Osteoblast (primary cell): ENCODE data around the gene FOXM1. TPM values are rescaled to one million over a fixed set of nuclear protein-coding genes. Genes with fewer than 3 reads are reported as not detected.

Source experiments
- DNase-seq: peaks from one replicate; pipeline ENCODE4 v3.0.0; 2011; ENCODE audit warnings: low spot score, mixed read lengths; ENCODE audit not compliant: insufficient read length; ENCODE audit errors: missing footprints
- H2AFZ ChIP-seq: 2 replicates; pipeline ENCODE4 v1.6.0; 2011; ENCODE audit warnings: mild to moderate bottlenecking, low read length
- H3K27ac ChIP-seq: 2 replicates; pipeline ENCODE4 v1.5.1; 2011; ENCODE audit warnings: mild to moderate bottlenecking, low read depth, low read length, moderate library complexity
- H3K27me3 ChIP-seq: 2 replicates; pipeline ENCODE4 v1.6.0; 2012; ENCODE audit warnings: mild to moderate bottlenecking, control low read depth, inconsistent platforms, low read length, moderate library complexity; ENCODE audit not compliant: insufficient read depth
- H3K36me3 ChIP-seq: 2 replicates; pipeline ENCODE4 v1.5.1; 2011; ENCODE audit warnings: mild to moderate bottlenecking, low read length, control low read depth, moderate library complexity; ENCODE audit not compliant: insufficient read depth
- H3K4me1 ChIP-seq: 2 replicates; pipeline ENCODE4 v1.5.1; 2011; ENCODE audit warnings: mild to moderate bottlenecking, low read length, control low read depth, moderate library complexity; ENCODE audit not compliant: insufficient read depth
- H3K4me2 ChIP-seq: 2 replicates; pipeline ENCODE4 v1.6.0; 2011; ENCODE audit warnings: mild to moderate bottlenecking, low read length; ENCODE audit not compliant: insufficient read depth
- H3K4me3 ChIP-seq: fragments of 200-600 bp; sonication (generic); 3 replicates; pipeline ENCODE4 v1.5.1; 2012; ENCODE audit warnings: mild to moderate bottlenecking, low read length, inconsistent platforms; ENCODE audit not compliant: insufficient read depth
- H3K79me2 ChIP-seq: 2 replicates; pipeline ENCODE4 v1.6.0; 2012; ENCODE audit warnings: mild to moderate bottlenecking, low read length, control low read depth, inconsistent platforms; ENCODE audit not compliant: insufficient read depth
- H3K9me3 ChIP-seq: 2 replicates; pipeline ENCODE4 v1.5.1; 2011; ENCODE audit warnings: low read depth, low read length, control low read depth
- H4K20me1 ChIP-seq: 2 replicates; pipeline ENCODE4 v1.6.0; 2012; ENCODE audit warnings: mild to moderate bottlenecking, low read length, control low read depth; ENCODE audit not compliant: insufficient read depth
- CTCF ChIP-seq: IDR thresholded peaks from 2 replicates; pipeline ENCODE4 v1.5.1; 2011; ENCODE audit warnings: mild to moderate bottlenecking, low read depth, low read length, moderate library complexity; ENCODE audit errors: extremely low read depth
- total RNA-seq: library from RNA; depleted of rRNA; stranded (reverse); fragments of >200 nt; gene quantifications from 2 replicates; pipeline ENCODE4 v1.2.3, GENCODE V29; 2012

FOXM1 gene
- total RNA-seq, 1 donor: 3.3 TPM

GRCh38 chr12:2813214-2814185 is 63.5 kb downstream of the FOXM1 start:
- peaks cover 14% of the 10 kb centered on the region for H3K36me3 ChIP-seq
- H3K27ac ChIP-seq: peak overlapping the region; percentile 92
- H3K79me2 ChIP-seq: peaks cover 31% of the 10 kb centered on the region
- peak overlapping the region; percentile 98 for H2AFZ ChIP-seq
- TF ChIP-seq CTCF: peak; percentile 77
- no peaks in the 10 kb centered on the region for H3K27me3 ChIP-seq
- peak overlapping the region; percentile 86 for H3K4me3 ChIP-seq
- H3K9me3 ChIP-seq: no peaks in the 10 kb centered on the region
- peak overlapping the region; percentile 98 for H3K4me2 ChIP-seq
- peak; percentile 86 for DNase-seq
- peaks cover 11% of the 10 kb centered on the region for H3K4me1 ChIP-seq
- no peaks in the 10 kb centered on the region for H4K20me1 ChIP-seq

GRCh38 chr12:2812290-2813213 is 64.4 kb downstream of the FOXM1 start, which contains the start of gene ITFG2:
TSS of gene ITFG2 (plus strand) at chr12:2812668. CDS start at chr12:2812761, 93 bp downstream.
- TF ChIP-seq CTCF: no peak
- peaks cover 31% of the 10 kb centered on the region for H3K79me2 ChIP-seq
- peak within 1 kb of the TSS; percentile 86 for H3K4me3 ChIP-seq
- H2AFZ ChIP-seq: peak within 1 kb of the TSS; percentile 98
- no peaks in the 10 kb centered on the region for H4K20me1 ChIP-seq
- no peaks in the 10 kb centered on the region for H3K27me3 ChIP-seq
- peaks cover 11% of the 10 kb centered on the region for H3K4me1 ChIP-seq
- DNase-seq: peak; percentile 96
- H3K4me2 ChIP-seq: peak within 1 kb of the TSS; percentile 98
- peak within 1 kb of the TSS; percentile 92 for H3K27ac ChIP-seq
- peaks cover 5% of the 10 kb centered on the region for H3K36me3 ChIP-seq
- no peaks in the 10 kb centered on the region for H3K9me3 ChIP-seq

GRCh38 chr12:2811801-2812200 is 65.2 kb downstream of the FOXM1 start:
- no peaks in the 10 kb centered on the region for H3K27me3 ChIP-seq
- no peak for TF ChIP-seq CTCF
- no peak for DNase-seq
- H3K4me1 ChIP-seq: peaks cover 11% of the 10 kb centered on the region
- H3K9me3 ChIP-seq: no peaks in the 10 kb centered on the region
- peak overlapping the region; percentile 92 for H3K27ac ChIP-seq
- peaks cover 28% of the 10 kb centered on the region for H3K79me2 ChIP-seq
- peak overlapping the region; percentile 86 for H3K4me3 ChIP-seq
- H4K20me1 ChIP-seq: no peaks in the 10 kb centered on the region
- H3K36me3 ChIP-seq: no peaks in the 10 kb centered on the region
- peak overlapping the region; percentile 98 for H2AFZ ChIP-seq
- H3K4me2 ChIP-seq: peak overlapping the region; percentile 98

Other genes with a start within 250 kb of the FOXM1 start
- 14.4 and 17.4 TPM in 2 replicates for gene FKBP4, start 82.2 kb downstream of the FOXM1 start, total RNA-seq
- 20.6 TPM in 2 replicates for gene ITFG2, start 64.5 kb downstream of the FOXM1 start, total RNA-seq
- 0.59 TPM in 1 of 2 replicates, not detected in the other for gene NRIP2, start 42.1 kb downstream of the FOXM1 start, total RNA-seq
- gene TEX52, start 20.1 kb downstream of the FOXM1 start, total RNA-seq: not detected in 2 replicates
- 27.1 and 28.6 TPM in 2 replicates for gene RHNO1, start within 50 bp of the FOXM1 start, total RNA-seq
- 39.8 and 43.4 TPM in 2 replicates for gene TULP3, start 13.7 kb upstream of the FOXM1 start, total RNA-seq
- gene TEAD4, start 82.2 kb upstream of the FOXM1 start, total RNA-seq: 15.2 and 16.2 TPM in 2 replicates
- gene TSPAN9, start 200.2 kb upstream of the FOXM1 start, total RNA-seq: 12.1 and 13.0 TPM in 2 replicates